ENCODE results near the gene FBXO47. TPM values are rescaled to one million over a fixed set of nuclear protein-coding genes. Genes with fewer than 3 reads are reported as not detected.

The FBXO47 gene
- total and polyA plus RNA-seq, 4 experiments from 2014 or later: not detected

DNA sequence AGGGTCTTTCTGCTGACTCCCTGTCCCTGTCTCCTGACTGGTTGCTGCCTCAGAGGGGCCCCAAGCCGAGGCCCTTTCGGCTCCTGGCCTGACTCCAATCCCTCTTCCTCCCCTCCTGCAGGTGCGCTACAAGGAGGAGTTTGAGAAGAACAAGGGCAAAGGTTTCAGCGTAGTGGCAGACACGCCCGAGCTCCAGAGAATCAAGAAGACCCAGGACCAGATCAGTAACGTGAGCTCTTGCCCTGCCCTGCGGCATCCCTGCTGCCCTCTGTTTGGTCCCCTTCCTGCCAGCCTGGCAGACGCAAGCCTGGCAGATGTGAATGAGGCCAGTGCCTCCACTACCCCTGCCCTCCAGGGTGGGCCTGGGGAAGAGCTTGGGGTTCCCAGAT, 68.9 kb downstream of the FBXO47 start:
- ChIA-PET POLR2A (ENCODE audit: partially characterized antibody) (interaction anchor here (0.6 to 4.5 kb wide), 20 partner anchors 8 to 255 kb away, joined by 3 to 133 read pairs (median 4); partner anchors contain the start of genes CWC25, LASP1, LASP1NB and PSMB3), CTCF (ENCODE audit: partially characterized antibody) (interaction anchor here (0.8 to 6.4 kb wide), 5 partner anchors 14 to 84 kb away, joined by 3 to 41 read pairs (median 6); partner anchors contain the start of gene LASP1)
- peak in 4 of 5 donors; percentile 28 to 46 (median 30) for DNase-seq
- Mint-ChIP-seq H3K36me3 (peaks cover 8 to 43% of the 10 kb centered on the region in 2 donors), H3K9me3 (no peaks in the 10 kb centered on the region), H3K4me3 (peak overlapping the region; percentile 66 to 93 (median 88)), H3K4me1 (peaks cover 45 to 79% (median 64%) of the 10 kb centered on the region in 4 donors), H3K27ac (peak overlapping the region; percentile 90 to 98 (median 97)), H3K27me3 (no peaks in the 10 kb centered on the region)
- intact Hi-C loops (cut with micrococcal nuclease): loop anchor here (1.0 to 2.0 kb wide), 3 partner anchors 15 to 45 kb away; partner anchors contain the start of gene RPL23
- no peaks in the 10 kb centered on the region for H3K9me3 ChIP-seq (ENCODE audit: control insufficient read depth in 1 of 2, low read length in 2 of 2)
- peak overlapping the region; percentile 85 for H3K27ac ChIP-seq (ENCODE audit: low read depth, low read length)
- H3K36me3 ChIP-seq (ENCODE audit: insufficient read depth, low read length): peaks cover 20% of the 10 kb centered on the region
- no peaks in the 10 kb centered on the region for H3K27me3 ChIP-seq (ENCODE audit: insufficient read depth, low read length)
- peak overlapping the region in 1 of 2 donors; percentile 54 for H3K4me3 ChIP-seq (ENCODE audit: low read length in 2 of 2)
- peaks cover 91% of the 10 kb centered on the region for H3K4me1 ChIP-seq (ENCODE audit: insufficient read depth, low read length)

DNA sequence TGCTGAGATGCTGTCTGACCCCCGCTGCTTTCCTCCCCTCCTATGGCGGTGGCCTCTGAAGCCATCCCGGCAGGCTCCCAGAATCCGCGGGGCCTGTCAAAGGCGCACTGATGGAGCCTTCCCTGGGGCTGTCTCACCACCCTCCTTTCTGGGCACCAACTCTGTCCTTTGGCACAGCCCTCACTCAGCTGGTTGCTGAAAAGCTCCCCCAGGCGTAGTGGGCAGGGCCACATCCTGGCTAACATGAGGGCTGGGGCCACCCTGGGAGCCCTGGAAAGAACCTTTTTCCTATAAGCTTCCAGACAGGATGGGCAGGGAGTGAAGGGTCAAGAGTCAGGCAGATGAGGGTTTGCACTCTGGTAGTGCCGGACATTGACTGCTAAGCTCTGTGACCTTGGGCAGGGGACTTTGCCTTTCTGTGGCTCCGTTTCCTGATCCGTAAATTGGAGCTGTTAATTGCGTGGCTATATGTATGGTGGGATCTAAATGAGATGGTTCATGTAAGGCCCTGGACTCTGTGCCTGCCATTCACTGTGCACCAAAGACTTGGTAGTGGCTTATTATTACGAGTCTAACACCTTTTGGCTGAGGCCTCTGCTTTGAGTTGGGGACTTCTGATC, 69.4 kb downstream of the FBXO47 start:
- no peak for DNase-seq
- H3K9me3 Mint-ChIP-seq: no peaks in the 10 kb centered on the region
- H3K36me3 Mint-ChIP-seq: peaks cover 4 to 42% of the 10 kb centered on the region in 2 donors
- H3K4me1 Mint-ChIP-seq: peaks cover 47 to 80% (median 64%) of the 10 kb centered on the region in 4 donors
- ChIA-PET CTCF (ENCODE audit: partially characterized antibody) (interaction anchor here (0.8 to 6.4 kb wide), 5 partner anchors 12 to 85 kb away, joined by 3 to 41 read pairs (median 6); partner anchors contain the start of gene LASP1), POLR2A (ENCODE audit: partially characterized antibody) (interaction anchor here (0.6 to 4.5 kb wide), 19 partner anchors 8 to 341 kb away, joined by 3 to 133 read pairs (median 4); partner anchors contain the start of genes CWC25, LASP1, LASP1NB and PSMB3)
- intact Hi-C loops (cut with micrococcal nuclease): loop anchor here (1.0 to 2.0 kb wide), 3 partner anchors 15 to 45 kb away; partner anchors contain the start of gene RPL23
- Histone ChIP-seq H3K4me1 (ENCODE audit: insufficient read depth, low read length) (peaks cover 91% of the 10 kb centered on the region), H3K27me3 (ENCODE audit: insufficient read depth, low read length) (no peaks in the 10 kb centered on the region), H3K4me3 (ENCODE audit: low read length in 2 of 2) (peak overlapping the region in 1 of 2 donors; percentile 54), H3K9me3 (ENCODE audit: control insufficient read depth in 1 of 2, low read length in 2 of 2) (no peaks in the 10 kb centered on the region), H3K27ac (ENCODE audit: low read depth, low read length) (peak overlapping the region; percentile 85), H3K36me3 (ENCODE audit: insufficient read depth, low read length) (peaks cover 19% of the 10 kb centered on the region)
- peak overlapping the region; percentile 90 to 98 (median 97) for H3K27ac Mint-ChIP-seq
- H3K27me3 Mint-ChIP-seq: no peaks in the 10 kb centered on the region
- peak overlapping the region; percentile 66 to 93 (median 88) for H3K4me3 Mint-ChIP-seq

DNA sequence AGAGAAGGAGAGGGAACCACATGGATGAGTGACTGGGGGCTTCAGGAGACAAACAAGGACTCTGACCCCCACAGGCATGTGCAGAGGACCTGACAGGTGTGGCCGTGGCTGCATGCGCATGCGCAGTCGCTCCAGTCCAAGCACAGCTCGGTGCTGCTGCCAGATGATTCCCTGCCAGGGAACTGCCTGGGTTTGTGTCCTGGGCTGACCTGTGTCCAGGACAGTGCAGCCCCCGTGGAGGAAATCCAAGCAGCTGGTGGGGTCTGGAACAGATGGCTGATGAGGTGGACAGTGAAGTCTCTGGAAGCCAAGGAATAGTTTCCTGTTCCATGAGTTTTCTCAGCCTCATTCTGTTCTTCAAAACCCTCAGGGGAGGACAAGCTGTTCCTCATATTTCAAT, 70.0 kb downstream of the FBXO47 start:
- peaks cover 4 to 45% of the 10 kb centered on the region in 2 donors for H3K36me3 Mint-ChIP-seq
- H3K4me1 Mint-ChIP-seq: peaks cover 51 to 85% (median 69%) of the 10 kb centered on the region in 4 donors
- Histone ChIP-seq H3K9me3 (ENCODE audit: control insufficient read depth in 1 of 2, low read length in 2 of 2) (no peaks in the 10 kb centered on the region), H3K4me3 (ENCODE audit: low read length in 2 of 2) (no peak overlapping the region), H3K36me3 (ENCODE audit: insufficient read depth, low read length) (peaks cover 25% of the 10 kb centered on the region), H3K4me1 (ENCODE audit: insufficient read depth, low read length) (peaks cover 95% of the 10 kb centered on the region), H3K27ac (ENCODE audit: low read depth, low read length) (peak overlapping the region; percentile 85), H3K27me3 (ENCODE audit: insufficient read depth, low read length) (no peaks in the 10 kb centered on the region)
- H3K27ac Mint-ChIP-seq: peak overlapping the region; percentile 90 to 98 (median 97)
- DNase-seq: no peak
- intact Hi-C loops (cut with micrococcal nuclease): no loop called here
- CTCF ChIA-PET (ENCODE audit: partially characterized antibody): interaction anchor here (0.8 to 6.4 kb wide), 5 partner anchors 11 to 86 kb away, joined by 3 to 41 read pairs (median 3); partner anchors contain the start of gene LASP1
- H3K27me3 Mint-ChIP-seq: no peaks in the 10 kb centered on the region
- H3K4me3 Mint-ChIP-seq: peak overlapping the region in 3 of 8 donors; percentile 53 to 93 (median 86)
- POLR2A ChIA-PET (ENCODE audit: partially characterized antibody): interaction anchor here (0.8 to 4.5 kb wide), 8 partner anchors 12 to 341 kb away, joined by 3 to 133 read pairs (median 8); partner anchors contain the start of genes LASP1 and RPL23
- H3K9me3 Mint-ChIP-seq: no peaks in the 10 kb centered on the region

DNA sequence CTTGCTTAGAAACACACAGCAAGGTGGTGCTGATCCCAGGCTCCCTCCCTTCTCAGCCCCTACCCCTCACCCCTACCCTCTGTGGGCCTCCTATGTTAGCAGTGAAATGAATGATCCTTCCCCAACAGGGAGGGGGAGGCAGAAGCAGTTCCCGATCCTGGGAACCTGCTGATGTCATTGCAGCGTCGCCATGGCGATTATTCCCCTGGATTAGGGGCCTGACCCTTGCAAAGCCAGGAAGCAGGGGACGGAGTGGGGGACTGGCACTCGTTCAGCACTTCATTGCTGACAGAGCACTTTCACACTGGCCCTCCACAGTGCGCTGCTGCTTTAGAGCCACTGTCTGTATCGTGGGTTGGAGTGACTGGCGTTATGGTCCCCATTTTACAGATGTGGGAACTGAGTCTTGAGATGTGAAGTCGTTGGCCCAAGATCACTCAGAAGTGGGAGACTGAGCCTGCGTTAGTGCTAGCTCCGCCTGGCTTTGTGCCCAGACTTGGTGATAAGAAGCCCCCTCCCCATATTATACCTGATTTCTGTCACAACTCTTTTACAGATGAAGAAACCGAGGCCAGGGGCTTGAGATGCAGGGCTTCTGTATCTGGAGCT, 70.8 kb downstream of the FBXO47 start:
- Histone ChIP-seq H3K36me3 (ENCODE audit: insufficient read depth, low read length) (peaks cover 30% of the 10 kb centered on the region), H3K27ac (ENCODE audit: low read depth, low read length) (peak overlapping the region; percentile 85)
- CTCF ChIA-PET (ENCODE audit: partially characterized antibody): interaction anchor here (0.8 to 6.4 kb wide), 3 partner anchors 26 to 28 kb away, joined by 3 to 41 read pairs (median 3); partner anchors contain the start of gene LASP1

DNA sequence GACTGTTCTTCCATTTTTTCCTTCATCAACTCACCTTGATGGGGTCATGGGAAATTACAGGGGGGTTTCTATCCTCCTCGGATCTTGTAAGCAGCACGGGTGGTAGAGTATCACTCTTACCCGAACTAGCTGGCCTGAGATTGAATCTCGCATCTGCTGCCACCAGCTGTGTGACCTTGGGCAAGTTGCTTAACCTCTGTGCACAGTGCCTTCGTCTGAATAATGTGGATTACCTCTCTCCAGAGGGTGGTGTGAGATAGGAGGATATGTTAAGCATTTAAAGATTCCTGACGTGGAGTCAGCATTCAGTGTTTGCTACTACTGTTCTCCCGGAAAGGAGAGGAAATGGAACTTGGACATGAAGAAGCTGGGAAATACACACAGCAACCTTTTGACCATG, 72.9 kb downstream of the FBXO47 start:
- H3K9me3 Mint-ChIP-seq: no peaks in the 10 kb centered on the region
- Histone ChIP-seq H3K27ac (ENCODE audit: low read depth, low read length) (peak overlapping the region; percentile 50), H3K27me3 (ENCODE audit: insufficient read depth, low read length) (no peaks in the 10 kb centered on the region), H3K9me3 (ENCODE audit: control insufficient read depth in 1 of 2, low read length in 2 of 2) (no peaks in the 10 kb centered on the region), H3K36me3 (ENCODE audit: insufficient read depth, low read length) (peaks cover 30% of the 10 kb centered on the region), H3K4me3 (ENCODE audit: low read length in 2 of 2) (no peak overlapping the region), H3K4me1 (ENCODE audit: insufficient read depth, low read length) (peaks cover 95% of the 10 kb centered on the region)
- no peak for DNase-seq
- H3K4me1 Mint-ChIP-seq: peaks cover 60 to 96% (median 78%) of the 10 kb centered on the region in 4 donors
- H3K27me3 Mint-ChIP-seq: no peaks in the 10 kb centered on the region
- intact Hi-C loops (cut with micrococcal nuclease): no loop called here
- H3K4me3 Mint-ChIP-seq: peak overlapping the region in 2 of 8 donors; percentile 43 to 59
- H3K27ac Mint-ChIP-seq: peak overlapping the region; percentile 68 to 90 (median 78)
- ChIA-PET CTCF (ENCODE audit: partially characterized antibody) (interaction anchor here (0.7 to 2.0 kb wide), 2 partner anchors 12 to 26 kb away, joined by 3 to 8 read pairs; no protein-coding TSS in a partner anchor), POLR2A (ENCODE audit: partially characterized antibody) (interaction anchor here (1.0 to 7.0 kb wide), 5 partner anchors 10 to 41 kb away, joined by 4 to 63 read pairs (median 13); partner anchors contain the start of genes LASP1 and RPL23)
- peaks cover 14 to 49% of the 10 kb centered on the region in 2 donors for H3K36me3 Mint-ChIP-seq

More for the DNA sequence above, 70.8 kb downstream of the FBXO47 start:
- peak overlapping the region in 2 of 8 donors; percentile 26 to 49 for H3K4me3 Mint-ChIP-seq
- intact Hi-C loops (cut with micrococcal nuclease): no loop called here
- POLR2A ChIA-PET (ENCODE audit: partially characterized antibody): interaction anchor here (1.6 to 4.5 kb wide), 3 partner anchors 25 to 43 kb away, joined by 5 to 133 read pairs (median 42); partner anchors contain the start of genes LASP1 and RPL23
- H3K27ac Mint-ChIP-seq: peak overlapping the region; percentile 57 to 98 (median 91)
- Histone ChIP-seq H3K27me3 (ENCODE audit: insufficient read depth, low read length) (no peaks in the 10 kb centered on the region), H3K9me3 (ENCODE audit: control insufficient read depth in 1 of 2, low read length in 2 of 2) (no peaks in the 10 kb centered on the region), H3K4me3 (ENCODE audit: low read length in 2 of 2) (no peak overlapping the region), H3K4me1 (ENCODE audit: insufficient read depth, low read length) (peaks cover 95% of the 10 kb centered on the region)
- DNase-seq: no peak
- no peaks in the 10 kb centered on the region for H3K9me3 Mint-ChIP-seq
- H3K4me1 Mint-ChIP-seq: peaks cover 56 to 91% (median 74%) of the 10 kb centered on the region in 4 donors
- no peaks in the 10 kb centered on the region for H3K27me3 Mint-ChIP-seq
- H3K36me3 Mint-ChIP-seq: peaks cover 8 to 48% of the 10 kb centered on the region in 2 donors

DNA sequence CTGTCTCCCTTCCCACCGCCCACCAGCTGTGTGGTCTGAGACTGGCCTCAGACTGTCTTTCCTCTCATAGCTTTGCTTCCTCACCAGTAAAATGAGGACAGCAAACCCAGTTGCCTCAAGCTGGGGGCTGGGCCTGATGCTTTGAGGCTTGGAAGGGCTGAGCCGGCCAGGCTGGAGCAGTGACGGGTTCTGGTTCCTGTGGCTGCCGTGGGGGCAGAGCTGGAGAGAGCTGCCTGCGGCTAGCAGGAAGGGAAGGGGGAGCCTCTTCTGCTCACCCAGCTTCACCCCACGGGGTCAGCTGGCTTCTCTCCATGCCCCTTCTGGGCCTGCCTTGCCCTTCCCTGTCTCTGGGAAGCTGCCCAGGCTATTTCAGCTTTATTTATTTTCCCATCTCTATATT, 73.6 kb downstream of the FBXO47 start:
- Histone ChIP-seq H3K4me1 (ENCODE audit: insufficient read depth, low read length) (peaks cover 95% of the 10 kb centered on the region), H3K4me3 (ENCODE audit: low read length in 2 of 2) (no peak overlapping the region), H3K9me3 (ENCODE audit: control insufficient read depth in 1 of 2, low read length in 2 of 2) (no peaks in the 10 kb centered on the region), H3K27me3 (ENCODE audit: insufficient read depth, low read length) (no peaks in the 10 kb centered on the region), H3K36me3 (ENCODE audit: insufficient read depth, low read length) (peaks cover 36% of the 10 kb centered on the region), H3K27ac (ENCODE audit: low read depth, low read length) (peak overlapping the region; percentile 50)
- Mint-ChIP-seq H3K4me1 (peaks cover 57 to 96% (median 77%) of the 10 kb centered on the region in 4 donors), H3K27me3 (no peaks in the 10 kb centered on the region), H3K4me3 (peak overlapping the region in 5 of 8 donors; percentile 12 to 59 (median 23)), H3K27ac (peak overlapping the region; percentile 66 to 90 (median 78)), H3K36me3 (peaks cover 17 to 47% of the 10 kb centered on the region in 2 donors), H3K9me3 (no peaks in the 10 kb centered on the region)
- ChIA-PET POLR2A (ENCODE audit: partially characterized antibody) (interaction anchor here (0.6 to 7.0 kb wide), 7 partner anchors 10 to 560 kb away, joined by 3 to 63 read pairs (median 5); partner anchors contain the start of genes LASP1 and RPL23), CTCF (ENCODE audit: partially characterized antibody) (interaction anchor here (0.7 to 2.0 kb wide), 3 partner anchors 12 to 89 kb away, joined by 3 to 8 read pairs (median 3); no protein-coding TSS in a partner anchor)
- peak in 1 of 5 donors; percentile 50 for DNase-seq
- intact Hi-C loops (cut with micrococcal nuclease): no loop called here
